ENCODE data around the gene ATG7. TPM values are rescaled to one million over a fixed set of nuclear protein-coding genes. Genes with fewer than 3 reads are reported as not detected.

ATG7 gene
- total and polyA plus RNA-seq, 2 experiments from 2014 or later, result 18.4 to 38.6 TPM

- H3K4me2 ChIP-seq, result no peak overlapping the region
- H3K4me3 ChIP-seq, result no peak overlapping the region
- no peak overlapping the region for H2AFZ ChIP-seq
- no peak overlapping the region for H3K27ac ChIP-seq
- no peaks in the 10 kb centered on the region for H4K20me1 ChIP-seq (ENCODE audit: insufficient read depth, poor library complexity, severe bottlenecking)
- H3K9me3 ChIP-seq (ENCODE audit: low read depth), result no peaks in the 10 kb centered on the region
- H3K36me3 ChIP-seq (replicated peaks; ENCODE audit: insufficient read depth, low read depth), result no peaks in the 10 kb centered on the region
- WGBS (ENCODE audit: low lambda C conversion rate, missing lambda C conversion rate), result 97% methylated on average over 3 of the region's 3 CpGs
- no peak for TF ChIP-seq EZH2phosphoT487 (IDR thresholded peaks at IDR 0.05; ENCODE audit: low read depth, severe bottlenecking, unreplicated experiment)
- TF ChIP-seq CTCF (IDR thresholded peaks at IDR 0.05; ENCODE audit: poor library complexity), result no peak
- TF ChIP-seq EZH2 (IDR thresholded peaks at IDR 0.05; ENCODE audit: borderline replicate concordance), result no peak
- no peak for DNase-seq (ENCODE audit: low spot score)
- H3K9me2 ChIP-seq (replicated peaks; ENCODE audit: insufficient read depth), result no peaks in the 10 kb centered on the region
- H3K79me2 ChIP-seq, result no peaks in the 10 kb centered on the region
- peaks cover 6% of the 10 kb centered on the region for H3K4me1 ChIP-seq (ENCODE audit: insufficient read depth)
- H3K27me3 ChIP-seq, result no peaks in the 10 kb centered on the region
These were observed 55.4 kb downstream of the ATG7 start for GRCh38 chr3:11327619-11328018.

GRCh38 chr3:11328196-11328945, 56.2 kb downstream of the ATG7 start:
- no peak overlapping the region for H3K27ac ChIP-seq
- H3K4me3 ChIP-seq, result no peak overlapping the region
- no peaks in the 10 kb centered on the region for H3K36me3 ChIP-seq (replicated peaks; ENCODE audit: insufficient read depth, low read depth)
- WGBS (ENCODE audit: low lambda C conversion rate, missing lambda C conversion rate), result 94% methylated on average over 10 of the region's 10 CpGs
- no peaks in the 10 kb centered on the region for H3K4me1 ChIP-seq (ENCODE audit: insufficient read depth)
- DNase-seq (ENCODE audit: low spot score), result no peak
- H3K9me2 ChIP-seq (replicated peaks; ENCODE audit: insufficient read depth), result no peaks in the 10 kb centered on the region
- H4K20me1 ChIP-seq (ENCODE audit: insufficient read depth, poor library complexity, severe bottlenecking), result no peaks in the 10 kb centered on the region
- no peaks in the 10 kb centered on the region for H3K27me3 ChIP-seq
- H3K79me2 ChIP-seq, result no peaks in the 10 kb centered on the region
- H3K4me2 ChIP-seq, result no peak overlapping the region
- TF ChIP-seq CTCF (IDR thresholded peaks at IDR 0.05; ENCODE audit: poor library complexity), result no peak
- no peak for TF ChIP-seq EZH2phosphoT487 (IDR thresholded peaks at IDR 0.05; ENCODE audit: low read depth, severe bottlenecking, unreplicated experiment)
- no peak for TF ChIP-seq EZH2 (IDR thresholded peaks at IDR 0.05; ENCODE audit: borderline replicate concordance)
- no peak overlapping the region for H2AFZ ChIP-seq
- H3K9me3 ChIP-seq (ENCODE audit: low read depth), result no peaks in the 10 kb centered on the region

- Histone ChIP-seq H3K36me3 (replicated peaks; ENCODE audit: insufficient read depth, low read depth) (no peaks in the 10 kb centered on the region), H3K9me2 (replicated peaks; ENCODE audit: insufficient read depth) (no peaks in the 10 kb centered on the region)
- 96% methylated on average over 2 of the region's 2 CpGs for WGBS (ENCODE audit: low lambda C conversion rate, missing lambda C conversion rate)
These were observed 57.6 kb downstream of the ATG7 start for GRCh38 chr3:11329777-11330176.

More at GRCh38 chr3:11329777-11330176, 57.6 kb downstream of the ATG7 start:
- H4K20me1 ChIP-seq (ENCODE audit: insufficient read depth, poor library complexity, severe bottlenecking), result no peaks in the 10 kb centered on the region
- DNase-seq (ENCODE audit: low spot score), result no peak
- TF ChIP-seq CTCF (IDR thresholded peaks at IDR 0.05; ENCODE audit: poor library complexity) (no peak), EZH2phosphoT487 (IDR thresholded peaks at IDR 0.05; ENCODE audit: low read depth, severe bottlenecking, unreplicated experiment) (no peak), EZH2 (IDR thresholded peaks at IDR 0.05; ENCODE audit: borderline replicate concordance) (no peak)
- no peaks in the 10 kb centered on the region for H3K27me3 ChIP-seq
- H3K79me2 ChIP-seq, result no peaks in the 10 kb centered on the region
- no peak overlapping the region for H2AFZ ChIP-seq
- no peaks in the 10 kb centered on the region for H3K4me1 ChIP-seq (ENCODE audit: insufficient read depth)
- no peaks in the 10 kb centered on the region for H3K9me3 ChIP-seq (ENCODE audit: low read depth)
- no peak overlapping the region for H3K4me2 ChIP-seq
- no peak overlapping the region for H3K27ac ChIP-seq
- H3K4me3 ChIP-seq, result no peak overlapping the region

Data from hepatocyte (in vitro differentiated cells).